GM10266 (cell line): ENCODE data around the gene ADAMTS17.

Experiments used
- DNase-seq: peaks from one replicate; pipeline ENCODE4 v3.0.0; 2012; ENCODE audit errors: extremely low spot score
- CTCF ChIP-seq: IDR thresholded peaks from 2 replicates; pipeline ENCODE4 v1.5.1; 2012; ENCODE audit warnings: mild to moderate bottlenecking, low read depth; ENCODE audit not compliant: control insufficient read depth, insufficient read depth; ENCODE audit errors: missing control alignments

Gene ADAMTS17

GRCh38 chr15:100106732-100107131, 235.0 kb downstream of the ADAMTS17 start:
- no peak for DNase-seq
- no peak for TF ChIP-seq CTCF

GRCh38 chr15:100105101-100105500, 236.7 kb downstream of the ADAMTS17 start:
- DNase-seq, result no peak

GRCh38 chr15:100104245-100104644, 237.5 kb downstream of the ADAMTS17 start:
- DNase-seq, result no peak
- no peak for TF ChIP-seq CTCF

More at GRCh38 chr15:100105101-100105500, 236.7 kb downstream of the ADAMTS17 start:
- TF ChIP-seq CTCF, result no peak

- TF ChIP-seq CTCF, result no peak
- no peak for DNase-seq
Observed at GRCh38 chr15:100103828-100104227, 237.9 kb downstream of the ADAMTS17 start.

GRCh38 chr15:100101426-100102089, 240.2 kb downstream of the ADAMTS17 start:
- no peak for DNase-seq
- no peak for TF ChIP-seq CTCF

- TF ChIP-seq CTCF, result no peak
- no peak for DNase-seq
Observed at GRCh38 chr15:100100926-100101325, 240.8 kb downstream of the ADAMTS17 start.

- no peak for TF ChIP-seq CTCF
- DNase-seq, result no peak
Observed at GRCh38 chr15:100099976-100100375, 241.8 kb downstream of the ADAMTS17 start.
